GM23248 (cell line): ENCODE results near the gene KRT13.

Experiments
- EZH2 ChIP-seq: fragments of 200-600 bp; sonication (generic); IDR thresholded peaks from 2 replicates; pipeline ENCODE4 v1.6.1; 2018; ENCODE audit warnings: antibody characterized with exemption, mild to moderate bottlenecking; ENCODE audit not compliant: insufficient read depth, poor library complexity, severe bottlenecking
- EZH2phosphoT487 ChIP-seq: fragments of 200-600 bp; sonication (generic); IDR thresholded peaks from 2 replicates; pipeline ENCODE4 v1.6.1; 2018; ENCODE audit warnings: antibody characterized with exemption, moderate library complexity, mild to moderate bottlenecking, low read depth; ENCODE audit not compliant: insufficient read depth

- TF ChIP-seq EZH2phosphoT487 = no peak
- no peak for TF ChIP-seq EZH2
Observed at GRCh38 chr17:41546819-41547218, 41.4 kb upstream of the KRT13 start.
